HCT116 (cell line): Measurements from ENCODE around the gene CACNG1. TPM values are rescaled to one million over a fixed set of nuclear protein-coding genes. Genes with fewer than 3 reads are reported as not detected.

Source experiments
- ATAC-seq: fragments of 200-7000 bp; cut with Tn5 transposase; 2 replicates; pipeline ENCODE4 v1.9.1; 2020; ENCODE audit warnings: mild to moderate bottlenecking, moderate library complexity
- BruUV-seq: library from RNA; stranded (reverse); fragments of 400-500 nt; replicated peaks from 2 replicates; lab custom pipeline; 2021; lab: Mats Ljungman, UMichigan
- CTCF ChIA-PET: fragments of 300-600 bp; sonication (Branson Sonifier 250); formaldehyde crosslinking; loops from one replicate; lab custom pipeline; 2021; ENCODE audit warnings: antibody characterized with exemption; lab: Charles Lee
- POLR2A ChIA-PET: fragments of 300-600, 350-600 bp; sonication (Branson Sonifier 250); formaldehyde crosslinking; loops from one replicate; lab custom pipeline; 2021; ENCODE audit warnings: antibody characterized with exemption; lab: Charles Lee
- RAD21 ChIA-PET, 2 experiments: fragments of 300-600 bp; sonication (Branson Sonifier 250); formaldehyde crosslinking; loops; one replicate each; lab custom pipeline; 2023; ENCODE audit warnings: low total read pairs in 2 of 2; ENCODE audit not compliant: uncharacterized antibody in 2 of 2, unreplicated experiment in 2 of 2, low non-redundant PET in 1 of 2; lab: Charles Lee
- DNase-seq: peaks from one replicate; pipeline ENCODE4 v3.0.0-alpha.2; 2010; ENCODE audit warnings: low read depth, low spot score
- H2AFZ ChIP-seq: fragments of 200-600 bp; shearing (Covaris generic), sonication (generic); 2 replicates; pipeline ENCODE4 v1.6.1; 2017; ENCODE audit warnings: low read depth, mixed run types, mixed read lengths, antibody characterized with exemption, low read length; ENCODE audit not compliant: poor library complexity, severe bottlenecking
- H3K27ac ChIP-seq: 2 replicates; pipeline ENCODE4 v1.5.1; 2012; ENCODE audit warnings: low read depth, low read length
- H3K27me3 ChIP-seq: fragments of 200-600 bp; sonication (generic); 2 replicates; pipeline ENCODE4 v1.6.1; 2016; ENCODE audit warnings: mixed run types, low read length, mixed read lengths; ENCODE audit not compliant: insufficient read depth
- H3K36me3 ChIP-seq, 2 experiments: fragments of 200-500 bp in 1 of 2; fragments of 200-600 bp in 1 of 2; sonication (Bioruptor generic) in 1 of 2; sonication (generic) in 1 of 2; 2 replicates each; pipeline versions ENCODE4 v1.5.1 to v1.6.1; 2014 to 2016; ENCODE audit warnings: low read length in 2 of 2, inconsistent platforms in 1 of 2, mixed read lengths in 1 of 2, mixed run types in 1 of 2; ENCODE audit not compliant: insufficient read depth in 2 of 2, control insufficient read depth in 1 of 2
- H3K4me1 ChIP-seq, 2 experiments: fragments of 200-600 bp in 1 of 2; sonication (generic) in 1 of 2; 2 replicates each; pipeline versions ENCODE4 v1.5.1 to v1.6.1; 2012 to 2017; ENCODE audit warnings: low read length in 2 of 2, inconsistent platforms in 1 of 2, mild to moderate bottlenecking in 1 of 2, mixed read lengths in 1 of 2, mixed run types in 1 of 2, moderate library complexity in 1 of 2; ENCODE audit not compliant: insufficient read depth in 2 of 2, control insufficient read depth in 1 of 2
- H3K4me2 ChIP-seq: fragments of 200-600 bp; sonication (generic); 2 replicates; pipeline ENCODE4 v1.6.1; 2017; ENCODE audit warnings: mixed run types, low read length, mixed read lengths
- H3K4me3 ChIP-seq, 2 experiments: fragments of 200-600 bp in 1 of 2; sonication (generic) in 1 of 2; replicated peaks in 1 of 2; 2 replicates each; pipeline ENCODE4 v1.5.1; 2011 to 2016; ENCODE audit warnings: low read length in 2 of 2, control low read depth in 1 of 2, low read depth in 1 of 2, mild to moderate bottlenecking in 1 of 2, mixed read lengths in 1 of 2, mixed run types in 1 of 2
- H3K79me2 ChIP-seq: fragments of 200-600 bp; sonication (generic); 2 replicates; pipeline ENCODE4 v1.6.1; 2017; ENCODE audit warnings: mild to moderate bottlenecking, mixed run types, low read length, moderate library complexity, mixed read lengths; ENCODE audit not compliant: insufficient read depth
- H3K9ac ChIP-seq: fragments of 200-600 bp; sonication (generic); 2 replicates; pipeline ENCODE4 v1.6.1; 2016; ENCODE audit warnings: low read length, mixed read lengths
- H3K9me2 ChIP-seq: fragments of 200-600 bp; sonication (generic), shearing (Covaris generic); 2 replicates; pipeline ENCODE4 v1.6.1; 2017; ENCODE audit warnings: mixed run types, mild to moderate bottlenecking, moderate library complexity; ENCODE audit not compliant: insufficient read depth
- H3K9me3 ChIP-seq, 2 experiments: fragments of 200-500 bp in 1 of 2; fragments of 200-600 bp in 1 of 2; sonication (Bioruptor generic) in 1 of 2; sonication (generic) in 1 of 2; 2 replicates each; pipeline ENCODE4 v1.6.1; 2014 to 2017; ENCODE audit warnings: low read length in 2 of 2, mixed read lengths in 2 of 2, inconsistent platforms in 1 of 2, low read depth in 1 of 2, mild to moderate bottlenecking in 1 of 2, mixed run types in 1 of 2, moderate library complexity in 1 of 2; ENCODE audit not compliant: control insufficient read depth in 1 of 2, insufficient read depth in 1 of 2
- H4K20me1 ChIP-seq: fragments of 200-600 bp; sonication (generic), shearing (Covaris generic); 2 replicates; pipeline ENCODE4 v1.6.1; 2017; ENCODE audit warnings: mixed run types, mild to moderate bottlenecking, moderate library complexity; ENCODE audit not compliant: insufficient read depth
- ATF3 ChIP-seq: IDR thresholded peaks from 2 replicates; pipeline ENCODE4 v1.6.1; 2012
- CEBPB ChIP-seq: IDR thresholded peaks from 2 replicates; pipeline ENCODE4 v1.6.1; 2012; ENCODE audit warnings: low read depth
- CTCF ChIP-seq, 3 experiments: fragments of 200-600 bp in 1 of 3; sonication (generic) in 1 of 3; IDR thresholded peaks in 2 of 3; conservative IDR thresholded peaks in 1 of 3; 2 replicates each; pipeline ENCODE4 v1.5.1; 2012 to 2017; ENCODE audit warnings: low read depth in 2 of 3, low read length in 2 of 3, antibody characterized with exemption in 1 of 3, borderline replicate concordance in 1 of 3, control low read depth in 1 of 3, mild to moderate bottlenecking in 1 of 3, mixed read lengths in 1 of 3, mixed run types in 1 of 3, moderate library complexity in 1 of 3; ENCODE audit not compliant: insufficient read depth in 1 of 3
- EZH2 ChIP-seq: fragments of 200-600 bp; sonication (generic); IDR thresholded peaks from 2 replicates; pipeline ENCODE4 v1.6.1; 2017; ENCODE audit warnings: antibody characterized with exemption, mixed run types
- EZH2phosphoT487 ChIP-seq: fragments of 200-600 bp; IDR thresholded peaks from 2 replicates; pipeline ENCODE4 v1.6.1; 2018; ENCODE audit warnings: antibody characterized with exemption, borderline replicate concordance
- FOSL1 ChIP-seq: IDR thresholded peaks from 2 replicates; pipeline ENCODE4 v1.6.1; 2012; ENCODE audit warnings: low read depth
- JUND ChIP-seq: IDR thresholded peaks from 2 replicates; pipeline ENCODE4 v1.6.1; 2012
- MAX ChIP-seq: IDR thresholded peaks from 2 replicates; pipeline ENCODE4 v1.6.1; 2012
- POLR2A ChIP-seq: IDR thresholded peaks from 2 replicates; pipeline ENCODE4 v1.7.0; 2011; ENCODE audit warnings: borderline replicate concordance; ENCODE audit not compliant: insufficient read depth, insufficient read length; ENCODE audit errors: extremely low read depth
- POLR2AphosphoS5 ChIP-seq: IDR thresholded peaks from 2 replicates; pipeline ENCODE4 v1.6.1; 2011; ENCODE audit warnings: mild to moderate bottlenecking, low read depth, low read length, moderate library complexity
- RAD21 ChIP-seq: IDR thresholded peaks from 2 replicates; pipeline ENCODE4 v1.6.1; 2012; ENCODE audit warnings: low read depth, mild to moderate bottlenecking
- REST ChIP-seq: IDR thresholded peaks from 2 replicates; pipeline ENCODE4 v1.6.1; 2012; ENCODE audit warnings: low read depth
- SIN3A ChIP-seq: IDR thresholded peaks from 2 replicates; pipeline ENCODE4 v1.6.1; 2012; ENCODE audit warnings: low read depth
- TCF7L2 ChIP-seq: IDR thresholded peaks from 2 replicates; pipeline ENCODE4 v1.7.0; 2011; ENCODE audit warnings: borderline replicate concordance, inconsistent platforms; ENCODE audit not compliant: insufficient read depth, insufficient read length; ENCODE audit errors: extremely low read depth
- ZFX ChIP-seq: fragments of 450-650 bp; IDR thresholded peaks from 2 replicates; pipeline ENCODE4 v1.6.1; 2017
- ZNF274 ChIP-seq: fragments of 200-500 bp; sonication (Bioruptor generic); IDR thresholded peaks from 2 replicates; pipeline ENCODE4 v1.6.1; 2014; ENCODE audit warnings: mild to moderate bottlenecking, low read depth, low read length, inconsistent platforms
- intact Hi-C: fragments of 100-400 bp; cut with micrococcal nuclease; formaldehyde crosslinking; loops from 2 replicates; pipeline ENCODE4 v1.10.0; 2022
- total RNA-seq: library from RNA; stranded (reverse); gene quantifications from one replicate; pipeline ENCODE4 v1.2.1, GENCODE V29; 2021; ENCODE audit not compliant: unreplicated experiment

CACNG1 gene
- total RNA-seq, 1 experiment from 2014 or later: not detected

- H3K9ac ChIP-seq: no peak overlapping the region
- no TSS peak for BruUV-seq
- no peaks in the 10 kb centered on the region for H4K20me1 ChIP-seq
- no peak overlapping the region for H3K4me3 ChIP-seq
- no peak overlapping the region for H3K27ac ChIP-seq
- CTCF ChIA-PET: no interaction called here
- no peaks in the 10 kb centered on the region for H3K4me1 ChIP-seq
- H3K36me3 ChIP-seq: no peaks in the 10 kb centered on the region
- RAD21 ChIA-PET: no interaction called here
- no peaks in the 10 kb centered on the region for H3K27me3 ChIP-seq
- intact Hi-C loops: no loop called here
- no peak overlapping the region for H2AFZ ChIP-seq
- H3K9me3 ChIP-seq: no peaks in the 10 kb centered on the region
- H3K9me2 ChIP-seq: no peaks in the 10 kb centered on the region
- TF ChIP-seq TCF7L2 (no peak), CTCF (IDR thresholded peaks at IDR 0.05 in 2 of 3, conservative IDR thresholded peaks at IDR 0.05 in 1 of 3; ENCODE audit: borderline replicate concordance in 1 of 3, insufficient read depth in 1 of 3, low read depth in 2 of 3, low read length in 2 of 3) (no peak), SIN3A (no peak), RAD21 (no peak), POLR2AphosphoS5 (no peak), FOSL1 (no peak), MAX (no peak), EZH2 (no peak), POLR2A (no peak), CEBPB (no peak), REST (no peak), EZH2phosphoT487 (no peak), JUND (no peak), ZNF274 (no peak), ZFX (no peak), ATF3 (no peak)
- TF ChIP-seq, all 23 proteins: peak for 0
- DNase-seq (no peak), ATAC-seq (no peak)
- POLR2A ChIA-PET: no interaction called here
- no peaks in the 10 kb centered on the region for H3K79me2 ChIP-seq
- H3K4me2 ChIP-seq: no peak overlapping the region
Measured at GRCh38 chr17:67088639-67089038, 44.3 kb downstream of the CACNG1 start.
